ENCODE measurements around the gene F7. TPM values are rescaled to one million over a fixed set of nuclear protein-coding genes. Genes with fewer than 3 reads are reported as not detected.
A peak's percentile ranks its signal among the peaks of the same experiment; 100 is the strongest.

Gene F7
- total RNA-seq, 1 donor from 2014 or later, result 7.3 TPM

GRCh38 chr13:113138792-113139551 lies 33.4 kb downstream of the F7 start:
- peak; percentile 6 for DNase-seq (ENCODE audit: low spot score, unreplicated experiment)
- peak overlapping the region; percentile 10 for H3K4me3 Mint-ChIP-seq (ENCODE audit: low read depth)
- peaks cover 22% of the 10 kb centered on the region for H3K4me1 Mint-ChIP-seq (ENCODE audit: low read depth)
- peak overlapping the region; percentile 89 for H3K27ac Mint-ChIP-seq
- no peak for TF ChIP-seq CTCF (IDR thresholded peaks at IDR 0.05; ENCODE audit: unreplicated experiment)
- no peaks in the 10 kb centered on the region for H3K36me3 Mint-ChIP-seq (ENCODE audit: insufficient read depth)
- H3K9me3 Mint-ChIP-seq (ENCODE audit: low read depth), result no peaks in the 10 kb centered on the region
- H3K27me3 Mint-ChIP-seq, result no peaks in the 10 kb centered on the region

DNA sequence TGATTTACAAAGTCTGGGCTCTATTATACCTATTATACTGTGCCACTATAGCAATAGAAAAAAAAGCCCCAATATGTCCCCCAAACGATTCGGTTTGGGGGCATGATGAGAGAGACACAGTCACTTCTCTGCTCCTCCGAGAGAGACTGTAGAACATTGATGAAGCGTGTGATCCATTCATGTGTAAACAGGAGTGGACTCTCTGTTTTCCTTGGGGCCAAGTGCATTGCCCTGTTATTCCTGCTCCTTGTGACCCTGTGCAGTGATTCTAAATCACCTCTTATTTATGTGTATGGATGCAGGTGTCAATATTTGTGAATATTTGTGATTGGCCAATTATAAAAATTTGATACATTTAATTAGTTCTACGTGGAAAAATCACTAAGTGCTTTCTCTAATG lies 34.0 kb downstream of the F7 start:
- no peak for DNase-seq (ENCODE audit: low spot score, unreplicated experiment)
- TF ChIP-seq CTCF (IDR thresholded peaks at IDR 0.05; ENCODE audit: unreplicated experiment), result no peak
- peaks cover 22% of the 10 kb centered on the region for H3K4me1 Mint-ChIP-seq (ENCODE audit: low read depth)
- H3K27ac Mint-ChIP-seq, result no peak overlapping the region
- no peaks in the 10 kb centered on the region for H3K27me3 Mint-ChIP-seq
- H3K36me3 Mint-ChIP-seq (ENCODE audit: insufficient read depth), result no peaks in the 10 kb centered on the region
- H3K9me3 Mint-ChIP-seq (ENCODE audit: low read depth), result no peaks in the 10 kb centered on the region
- no peak overlapping the region for H3K4me3 Mint-ChIP-seq (ENCODE audit: low read depth)

DNA sequence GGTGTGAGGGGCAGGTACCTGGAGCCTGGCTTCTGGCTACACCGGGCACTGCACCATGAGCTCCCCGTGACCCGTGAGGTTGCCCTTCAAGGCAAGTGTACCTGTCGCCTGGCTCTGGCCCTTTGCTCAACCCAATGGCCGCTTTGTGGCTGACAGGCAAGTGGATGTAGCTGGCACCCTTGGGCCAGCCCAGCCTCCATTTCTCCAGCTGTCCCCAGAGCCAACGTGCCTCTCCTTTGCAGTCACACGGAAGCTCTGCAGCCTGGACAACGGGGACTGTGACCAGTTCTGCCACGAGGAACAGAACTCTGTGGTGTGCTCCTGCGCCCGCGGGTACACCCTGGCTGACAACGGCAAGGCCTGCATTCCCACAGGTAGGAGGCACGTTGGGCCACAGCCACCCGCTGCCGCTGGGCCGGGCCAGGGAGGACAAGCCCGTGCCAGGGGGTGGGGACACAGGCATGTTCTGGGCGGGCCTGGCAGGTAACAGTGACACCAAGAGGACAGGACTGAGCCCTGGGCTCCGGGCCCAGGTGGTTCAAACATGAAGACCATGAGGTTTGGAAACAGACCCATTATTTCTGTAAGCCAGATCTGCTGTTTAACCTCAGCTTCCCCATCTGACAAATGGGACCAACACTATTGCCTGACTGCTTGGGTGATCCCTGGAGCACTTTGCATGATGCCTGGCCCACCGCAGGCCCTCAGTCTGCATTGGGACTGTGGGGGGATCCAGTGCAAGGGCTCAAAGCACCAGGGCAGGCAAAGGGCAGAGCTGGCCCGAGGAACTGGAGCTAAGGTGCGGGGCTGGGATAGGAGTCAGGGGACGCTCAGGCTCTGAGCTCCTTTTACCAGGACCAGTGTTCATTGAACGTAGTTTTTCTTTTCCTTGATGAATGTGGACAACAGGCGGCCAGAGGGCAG lies 35.3 kb downstream of the F7 start:
- TF ChIP-seq CTCF (IDR thresholded peaks at IDR 0.05; ENCODE audit: unreplicated experiment), result no peak
- H3K4me3 Mint-ChIP-seq (ENCODE audit: low read depth), result no peak overlapping the region
- DNase-seq (ENCODE audit: low spot score, unreplicated experiment), result no peak
- H3K27ac Mint-ChIP-seq, result no peak overlapping the region
- H3K36me3 Mint-ChIP-seq (ENCODE audit: insufficient read depth), result no peaks in the 10 kb centered on the region
- H3K4me1 Mint-ChIP-seq (ENCODE audit: low read depth), result peaks cover 22% of the 10 kb centered on the region
- H3K9me3 Mint-ChIP-seq (ENCODE audit: low read depth), result no peaks in the 10 kb centered on the region
- H3K27me3 Mint-ChIP-seq, result no peaks in the 10 kb centered on the region

- Mint-ChIP-seq H3K36me3 (ENCODE audit: insufficient read depth) (no peaks in the 10 kb centered on the region), H3K27me3 (no peaks in the 10 kb centered on the region), H3K9me3 (ENCODE audit: low read depth) (no peaks in the 10 kb centered on the region), H3K4me1 (ENCODE audit: low read depth) (peaks cover 22% of the 10 kb centered on the region), H3K4me3 (ENCODE audit: low read depth) (no peak overlapping the region), H3K27ac (no peak overlapping the region)
- TF ChIP-seq CTCF (IDR thresholded peaks at IDR 0.05; ENCODE audit: unreplicated experiment), result no peak
- DNase-seq (ENCODE audit: low spot score, unreplicated experiment), result no peak
Measured at GRCh38 chr13:113141601-113141970, 36.0 kb downstream of the F7 start.

DNA sequence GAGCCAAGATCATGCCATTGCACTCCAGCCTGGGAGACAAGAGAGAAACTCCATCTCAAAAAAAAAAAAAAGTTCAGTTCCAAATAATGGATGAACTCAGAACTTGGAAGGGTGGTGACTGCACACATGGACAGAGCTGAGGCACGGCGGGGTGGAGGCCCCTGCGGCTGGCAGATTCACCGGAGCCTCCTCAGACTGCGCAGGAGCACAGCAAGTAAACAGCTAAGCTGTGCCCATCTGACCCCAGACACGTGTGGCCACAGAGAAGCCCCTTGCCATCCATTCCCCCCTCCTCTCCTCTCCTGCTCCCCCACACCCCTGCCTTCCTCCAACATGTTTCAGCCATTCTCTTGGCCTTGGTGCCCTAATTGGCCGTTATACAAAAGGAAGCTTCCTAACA lies 37.3 kb downstream of the F7 start:
- H3K36me3 Mint-ChIP-seq (ENCODE audit: insufficient read depth), result peaks cover 2% of the 10 kb centered on the region
- no peak for TF ChIP-seq CTCF (IDR thresholded peaks at IDR 0.05; ENCODE audit: unreplicated experiment)
- no peaks in the 10 kb centered on the region for H3K27me3 Mint-ChIP-seq
- H3K4me1 Mint-ChIP-seq (ENCODE audit: low read depth), result peaks cover 14% of the 10 kb centered on the region
- H3K4me3 Mint-ChIP-seq (ENCODE audit: low read depth), result no peak overlapping the region
- DNase-seq (ENCODE audit: low spot score, unreplicated experiment), result no peak
- no peaks in the 10 kb centered on the region for H3K9me3 Mint-ChIP-seq (ENCODE audit: low read depth)
- no peak overlapping the region for H3K27ac Mint-ChIP-seq

Data from progenitor cell of endocrine pancreas (in vitro differentiated cells).